Effector CD4-positive, alpha-beta T cell (primary cell): Measurements from ENCODE around the gene RXRA.

Source experiments
- DNase-seq: peaks from one replicate; pipeline ENCODE4 v3.0.0-alpha.2; 2020

RXRA gene

DNA sequence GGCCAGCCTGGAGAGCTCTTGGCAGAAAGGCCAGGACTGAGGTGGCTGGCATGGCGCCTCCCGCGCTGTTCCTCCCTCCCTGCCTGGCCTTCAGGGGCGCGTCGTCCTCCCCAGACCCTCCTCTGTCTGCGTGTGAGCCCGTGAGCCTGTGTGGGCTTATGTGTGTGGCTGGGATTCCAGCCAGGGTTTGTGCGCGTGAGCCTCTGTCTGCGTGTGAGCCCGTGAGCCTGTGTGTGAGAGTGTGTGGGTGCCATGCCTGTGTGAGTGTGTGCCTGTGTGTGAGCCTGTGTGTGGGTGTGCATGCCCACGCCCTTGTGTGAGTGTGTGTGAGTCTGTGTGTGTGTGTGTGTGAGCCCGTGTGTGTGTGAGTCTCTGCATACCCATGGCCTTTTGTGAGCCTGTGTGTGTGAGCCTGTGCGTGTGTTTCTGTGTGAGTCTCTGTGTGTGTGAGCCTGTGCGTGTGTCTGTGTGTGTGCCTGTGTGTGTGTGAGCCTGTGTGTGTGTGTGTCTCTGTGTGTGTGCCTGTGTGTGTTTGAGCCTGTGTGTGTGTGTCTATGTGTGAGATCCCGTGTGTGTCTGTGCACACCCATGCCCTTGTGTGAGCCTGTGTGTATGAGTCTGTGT, 13.0 kb downstream of the RXRA start:
- no peak for DNase-seq

- no peak for DNase-seq
Measured at GRCh38 chr9:134340475-134341160, 14.4 kb downstream of the RXRA start.

DNA sequence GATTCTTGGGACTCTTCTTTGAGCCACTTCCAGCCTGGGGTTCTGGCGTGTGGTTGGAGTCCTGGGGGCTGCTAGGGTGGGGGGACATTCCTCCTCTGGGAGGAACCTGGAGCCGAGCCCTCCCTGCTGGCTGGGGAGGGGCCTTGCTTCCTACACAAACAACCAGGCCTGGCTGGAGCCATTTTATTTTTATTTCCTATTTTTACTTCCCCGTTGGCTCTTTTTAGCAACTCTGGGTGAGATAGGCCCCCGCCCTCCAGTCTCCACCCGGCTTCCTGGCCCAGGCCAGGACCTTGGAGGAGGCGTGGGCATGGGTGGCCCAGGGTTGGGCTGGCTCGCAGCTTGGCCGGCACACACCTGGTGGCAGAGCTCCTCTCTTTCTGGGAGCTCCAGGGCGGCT, 15.1 kb downstream of the RXRA start:
- DNase-seq: no peak

DNA sequence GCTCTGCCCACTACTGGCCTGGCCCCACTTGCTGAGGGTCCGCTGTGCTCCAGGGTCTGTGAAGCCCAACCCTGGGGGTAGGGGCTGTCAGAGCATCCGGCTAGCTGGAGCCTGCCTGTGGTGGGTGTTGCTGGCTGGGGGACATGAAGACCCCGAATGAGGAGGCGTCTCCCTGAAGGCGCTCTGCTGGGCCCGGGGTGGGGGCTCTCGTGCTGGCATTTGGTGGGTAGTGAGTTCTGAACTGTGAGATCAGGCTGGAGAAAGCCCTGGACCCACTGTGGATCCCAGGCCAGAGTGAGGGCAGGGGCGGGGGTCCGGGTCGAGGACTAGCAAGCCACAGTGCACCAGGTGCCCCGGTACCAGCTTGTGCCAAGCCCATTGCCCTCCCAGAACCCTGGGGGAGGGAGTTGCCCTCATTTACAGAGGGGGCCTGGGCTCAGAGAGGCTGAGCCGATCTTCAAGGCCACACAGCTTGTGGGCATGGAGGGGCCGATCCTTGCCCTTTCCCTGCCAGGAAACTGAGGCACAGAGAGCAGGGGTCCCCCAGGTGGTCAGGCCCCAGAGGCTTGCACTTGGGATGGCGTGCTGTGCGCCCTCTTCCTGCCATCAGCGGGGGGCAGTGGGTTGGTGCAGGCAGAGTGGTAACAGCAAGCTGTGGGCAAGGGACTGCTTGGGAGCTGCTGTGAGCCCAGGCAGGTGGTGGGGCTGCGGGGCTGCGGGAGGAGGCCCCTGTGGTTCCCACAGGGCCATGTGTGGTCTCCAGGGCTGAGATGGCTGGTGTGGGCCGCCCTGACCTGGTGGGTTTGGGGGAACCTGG, 15.9 kb downstream of the RXRA start:
- DNase-seq: no peak

- DNase-seq: no peak
Measured at GRCh38 chr9:134342746-134343115, 16.5 kb downstream of the RXRA start.

GRCh38 chr9:134343637-134344036, 17.4 kb downstream of the RXRA start:
- no peak for DNase-seq

GRCh38 chr9:134344068-134344799, 18.0 kb downstream of the RXRA start:
- no peak for DNase-seq

GRCh38 chr9:134344800-134345310, 18.6 kb downstream of the RXRA start:
- no peak for DNase-seq

DNA sequence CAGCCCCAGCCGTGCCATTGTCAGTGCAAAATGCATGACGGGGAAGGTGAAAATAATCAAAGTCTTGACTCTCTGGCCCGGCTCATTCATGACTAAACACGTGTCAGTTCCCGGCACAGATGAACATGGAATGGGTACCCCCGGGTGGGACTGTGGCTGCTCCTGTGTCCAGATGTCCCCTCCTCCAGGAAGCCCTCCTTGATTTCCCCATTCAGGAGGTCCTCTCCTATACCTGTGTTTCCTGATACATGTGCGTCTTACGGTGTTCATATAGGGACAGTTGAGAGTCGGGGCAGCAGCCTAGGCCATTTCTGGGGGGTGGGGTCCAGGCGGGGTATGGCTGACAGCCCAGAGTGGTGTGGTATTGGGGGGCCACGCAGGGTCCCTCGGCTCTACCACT, 19.5 kb downstream of the RXRA start:
- DNase-seq: no peak

DNA sequence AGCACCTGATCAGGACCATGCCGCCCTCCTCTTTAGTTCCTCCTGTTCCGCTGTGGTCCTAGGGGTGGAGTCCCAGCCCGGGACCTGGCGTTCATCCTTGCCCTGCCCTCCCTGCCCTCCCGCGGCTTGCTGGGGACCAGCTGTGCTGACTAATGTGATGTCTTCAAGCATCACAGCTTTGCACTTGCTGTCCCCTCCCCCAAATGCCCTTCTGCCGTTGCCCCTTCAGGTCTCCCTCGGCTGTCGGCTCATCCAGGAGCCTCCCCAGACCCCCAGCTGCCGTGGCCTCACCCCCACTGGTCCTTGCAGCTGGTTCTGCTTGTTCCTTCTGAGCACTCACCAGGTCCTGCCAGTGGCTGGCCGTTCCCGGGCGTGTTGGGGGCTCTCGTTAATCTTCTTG, 19.9 kb downstream of the RXRA start:
- no peak for DNase-seq

- DNase-seq: no peak
Measured at GRCh38 chr9:134346840-134347583, 20.8 kb downstream of the RXRA start.

GRCh38 chr9:134347996-134348395, 21.7 kb downstream of the RXRA start:
- no peak for DNase-seq

DNA sequence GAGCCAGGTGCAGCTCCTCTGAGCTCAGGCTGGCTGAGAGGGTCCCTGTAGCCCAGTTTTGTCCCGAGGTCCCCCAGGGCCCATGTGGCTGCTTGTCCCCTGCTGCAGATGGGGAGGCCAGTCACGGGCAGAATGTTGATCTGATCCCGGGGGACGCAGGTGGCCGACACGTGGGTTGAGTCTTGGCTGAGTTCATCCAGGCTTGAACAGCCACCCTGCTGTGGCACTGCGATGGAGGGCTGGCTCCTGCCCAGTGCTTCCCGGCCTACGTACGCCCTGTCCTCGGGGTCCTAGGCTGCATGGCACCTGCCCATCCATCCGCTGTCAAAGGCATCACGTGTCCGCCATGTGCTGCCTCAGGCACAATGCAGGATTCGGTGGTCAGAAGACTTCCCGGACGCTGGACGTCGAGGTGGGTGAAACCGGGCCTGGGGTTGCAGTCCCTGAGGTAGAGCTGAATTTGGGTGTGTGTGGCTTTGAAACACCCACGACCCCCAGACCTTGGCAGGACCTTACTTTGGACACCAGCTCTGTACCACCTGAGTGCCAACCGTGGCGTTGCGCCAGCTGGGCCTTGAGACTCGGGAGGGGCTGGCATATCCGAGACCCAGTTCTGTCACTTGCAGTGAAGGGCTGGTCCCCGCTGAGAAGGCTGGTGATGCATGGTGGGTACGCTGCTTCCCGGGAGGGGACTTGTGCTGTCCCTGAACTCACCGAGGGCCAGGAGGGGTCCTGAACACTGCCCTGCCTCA, 22.3 kb downstream of the RXRA start:
- DNase-seq: no peak

- DNase-seq: no peak
Measured at GRCh38 chr9:134349936-134350335, 23.7 kb downstream of the RXRA start.

DNA sequence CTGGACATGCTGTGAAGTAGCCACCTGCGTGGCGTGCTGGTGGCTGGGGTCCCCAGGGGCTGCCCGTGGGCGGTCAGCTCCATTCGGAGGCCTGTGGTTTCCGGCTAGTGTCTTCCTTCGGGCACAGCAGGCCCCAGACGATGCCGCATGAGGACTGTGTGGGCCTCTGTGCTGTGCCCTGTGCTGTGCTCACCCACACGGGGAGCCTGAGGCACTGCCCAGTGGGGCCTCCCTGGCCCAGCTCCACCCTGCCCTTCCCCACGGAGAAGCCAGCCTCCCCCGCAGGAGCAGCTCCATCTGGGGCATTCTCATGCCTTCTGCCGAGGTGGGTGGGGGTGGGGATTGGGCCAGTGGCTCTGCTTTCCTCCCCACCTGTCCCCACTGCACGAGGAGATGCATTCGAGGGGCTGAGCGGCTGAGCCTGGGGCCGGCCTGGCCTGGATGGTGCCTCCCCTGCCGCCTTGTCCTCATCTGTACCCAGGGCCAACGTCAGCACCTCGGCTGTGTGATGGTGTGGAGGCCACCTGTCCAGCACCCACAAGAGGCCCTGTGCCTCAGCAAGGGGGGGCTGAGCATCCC, 24.2 kb downstream of the RXRA start:
- DNase-seq: no peak

DNA sequence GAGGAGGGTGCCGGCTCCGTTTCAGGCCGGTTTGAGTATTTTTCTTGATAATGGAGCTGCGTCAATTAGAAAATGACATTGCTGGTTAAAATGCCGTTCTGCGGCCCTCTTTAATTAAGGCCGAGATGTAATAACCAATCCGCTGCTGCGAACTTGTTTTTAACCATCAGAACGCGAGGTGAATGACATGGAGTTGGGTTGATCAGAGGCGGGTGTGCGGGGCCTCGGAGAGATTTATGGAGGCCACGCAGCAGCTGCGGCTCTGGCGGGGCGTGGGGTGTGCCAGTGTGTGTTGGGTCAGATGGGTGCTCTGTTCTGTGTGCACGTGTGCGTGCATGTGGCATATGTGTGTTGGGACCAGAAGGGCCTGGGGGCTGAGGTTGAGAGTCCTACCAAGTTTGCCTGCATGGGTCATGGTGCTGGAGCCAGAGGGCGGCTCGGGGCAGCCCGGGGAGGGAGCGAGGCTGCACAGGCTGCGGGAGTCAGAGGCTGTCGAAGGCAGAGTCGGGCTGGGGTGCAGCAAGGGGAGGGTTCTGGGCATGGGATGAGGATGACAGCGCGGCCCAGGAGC, 25.4 kb downstream of the RXRA start:
- no peak for DNase-seq

- DNase-seq: no peak
Measured at GRCh38 chr9:134352247-134352933, 26.1 kb downstream of the RXRA start.

DNA sequence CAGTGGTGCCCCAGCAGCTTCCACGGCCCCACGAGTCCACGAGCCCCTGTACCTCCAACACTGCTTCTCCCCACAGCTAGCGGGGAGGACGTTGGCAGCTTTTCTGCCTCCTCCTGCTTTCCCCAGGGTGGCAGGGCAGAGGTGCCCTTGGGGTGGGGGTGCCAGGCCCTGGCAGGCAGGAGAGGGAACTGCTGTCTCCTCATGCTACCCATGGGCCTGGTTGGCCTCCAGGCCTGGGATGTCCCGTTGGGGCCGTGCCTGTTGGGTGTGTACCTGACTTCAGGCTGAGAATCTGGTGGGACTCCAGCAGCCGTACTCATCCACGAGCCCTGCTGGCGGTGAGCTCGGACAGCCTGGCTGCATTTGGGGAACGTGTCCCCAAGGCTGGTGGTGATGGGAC, 27.3 kb downstream of the RXRA start:
- DNase-seq: no peak

DNA sequence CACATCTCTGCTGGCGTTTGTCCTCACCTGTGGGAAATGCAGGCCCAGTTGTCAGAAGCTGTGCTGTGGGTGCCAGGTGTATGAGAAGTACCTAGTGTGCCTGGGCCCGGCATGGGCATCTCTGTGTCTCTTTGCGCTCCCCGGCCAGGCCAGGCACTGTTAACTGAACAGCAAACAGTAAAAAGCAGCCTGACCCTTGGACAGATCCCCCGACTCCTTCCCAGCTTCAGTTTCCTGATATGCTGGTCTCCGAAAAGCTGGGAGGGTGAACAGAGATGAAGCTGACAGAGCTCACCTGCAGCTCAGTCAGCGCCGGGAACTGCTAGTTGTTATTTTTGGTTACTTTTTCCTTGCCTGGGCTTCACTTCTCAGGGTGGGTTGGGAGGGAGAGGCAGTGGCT, 28.9 kb downstream of the RXRA start:
- no peak for DNase-seq

- no peak for DNase-seq
Measured at GRCh38 chr9:134355561-134356279, 29.5 kb downstream of the RXRA start.
